HG02938 (cell line): ENCODE data around the gene DYSF.

Experiments
- ATAC-seq: cut with Tn5 transposase; IDR thresholded peaks from one replicate; pipeline ENCODE4 v1.9.1; 2021; ENCODE audit warnings: mild to moderate bottlenecking, moderate library complexity; ENCODE audit not compliant: unreplicated experiment

Gene DYSF

DNA sequence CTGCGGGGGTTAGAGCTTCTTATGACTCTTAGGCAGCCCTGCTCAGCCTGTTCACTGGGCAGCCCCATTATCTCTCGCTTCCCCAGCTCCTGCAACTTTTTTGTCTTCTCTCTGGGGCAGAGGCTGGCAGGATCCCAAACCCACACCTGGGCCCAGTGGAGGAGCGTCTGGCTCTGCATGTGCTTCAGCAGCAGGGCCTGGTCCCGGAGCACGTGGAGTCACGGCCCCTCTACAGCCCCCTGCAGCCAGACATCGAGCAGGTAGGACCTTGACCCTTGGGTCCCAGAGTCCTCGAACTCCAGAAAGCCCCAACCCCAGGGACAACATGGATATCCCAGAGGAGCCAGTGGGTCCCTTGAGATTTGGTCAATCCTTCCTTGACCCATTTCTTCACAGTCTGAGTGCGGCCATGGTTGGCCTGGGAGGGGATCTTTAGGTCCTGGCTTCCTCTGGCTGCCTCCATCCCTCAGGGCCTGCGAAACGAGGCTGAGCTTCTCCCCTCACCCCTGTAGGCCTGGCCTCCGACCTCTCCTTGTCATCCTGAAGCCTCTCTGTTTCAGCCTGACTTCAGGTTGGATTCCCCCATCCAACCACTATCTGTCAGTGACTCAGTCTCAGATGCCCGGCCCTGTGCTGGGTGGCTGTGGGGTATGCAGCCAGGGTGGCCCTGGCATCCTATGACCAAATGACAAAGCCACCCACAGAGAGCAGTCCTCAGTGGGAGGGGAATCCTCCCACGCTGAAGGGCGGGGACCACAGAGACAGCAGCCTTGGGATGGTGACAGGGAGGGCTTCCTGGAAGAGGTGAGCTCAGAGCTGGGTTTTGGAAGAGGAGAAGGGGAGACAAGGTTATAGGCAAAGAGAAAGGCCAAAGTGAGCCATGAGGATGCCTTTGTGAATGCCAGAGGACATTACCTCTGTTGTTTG is 214.2 kb downstream of the DYSF start:
- no peak for ATAC-seq

DNA sequence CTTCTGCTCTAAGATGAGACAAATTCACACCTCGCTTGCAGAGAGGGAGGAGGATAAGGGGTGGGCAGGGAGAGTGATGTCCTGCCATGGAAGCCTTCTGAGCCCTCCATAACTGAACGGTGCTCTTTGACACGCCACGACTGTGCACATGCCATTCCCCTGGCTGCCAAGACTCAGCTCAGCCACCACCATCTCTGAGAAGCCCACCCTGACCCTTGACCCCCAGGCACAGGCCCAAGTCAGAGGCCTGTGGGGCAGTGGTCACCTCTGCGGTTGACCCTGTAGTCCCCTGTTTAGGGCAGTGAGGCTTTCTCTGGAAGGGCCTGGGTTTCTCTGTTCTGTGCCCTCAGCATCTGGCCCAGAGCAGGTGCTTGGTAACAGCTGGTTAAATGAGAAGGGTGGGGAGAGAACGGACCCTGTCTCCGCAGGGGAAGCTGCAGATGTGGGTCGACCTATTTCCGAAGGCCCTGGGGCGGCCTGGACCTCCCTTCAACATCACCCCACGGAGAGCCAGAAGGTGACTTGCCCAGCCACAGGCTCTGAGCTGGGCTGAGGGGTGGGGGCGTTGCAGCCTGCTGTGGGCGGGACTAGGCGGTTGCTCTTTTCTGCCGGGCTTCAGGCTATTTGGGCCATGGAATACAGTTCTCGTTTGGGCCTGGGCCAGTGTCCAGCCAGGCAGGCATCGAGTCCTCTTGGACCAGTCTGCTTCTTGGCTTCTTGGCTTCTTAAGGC is 215.1 kb downstream of the DYSF start:
- no peak for ATAC-seq

DNA sequence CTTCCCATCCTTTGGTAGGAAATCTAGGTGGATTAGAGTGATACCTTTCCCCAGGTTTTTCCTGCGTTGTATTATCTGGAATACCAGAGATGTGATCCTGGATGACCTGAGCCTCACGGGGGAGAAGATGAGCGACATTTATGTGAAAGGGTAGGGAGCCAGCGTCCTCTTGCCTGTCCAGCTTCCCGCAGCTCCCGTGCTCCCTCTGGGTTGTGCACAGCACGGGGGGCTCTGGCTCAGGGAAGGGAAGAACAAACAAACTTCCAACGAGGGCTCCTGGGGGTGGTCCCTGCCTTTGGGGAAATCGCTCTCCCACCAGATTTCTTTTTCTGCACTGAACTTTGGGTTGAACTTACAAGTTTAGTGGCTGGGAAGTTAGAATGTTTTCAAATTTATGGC is 215.7 kb downstream of the DYSF start:
- no peak for ATAC-seq

DNA sequence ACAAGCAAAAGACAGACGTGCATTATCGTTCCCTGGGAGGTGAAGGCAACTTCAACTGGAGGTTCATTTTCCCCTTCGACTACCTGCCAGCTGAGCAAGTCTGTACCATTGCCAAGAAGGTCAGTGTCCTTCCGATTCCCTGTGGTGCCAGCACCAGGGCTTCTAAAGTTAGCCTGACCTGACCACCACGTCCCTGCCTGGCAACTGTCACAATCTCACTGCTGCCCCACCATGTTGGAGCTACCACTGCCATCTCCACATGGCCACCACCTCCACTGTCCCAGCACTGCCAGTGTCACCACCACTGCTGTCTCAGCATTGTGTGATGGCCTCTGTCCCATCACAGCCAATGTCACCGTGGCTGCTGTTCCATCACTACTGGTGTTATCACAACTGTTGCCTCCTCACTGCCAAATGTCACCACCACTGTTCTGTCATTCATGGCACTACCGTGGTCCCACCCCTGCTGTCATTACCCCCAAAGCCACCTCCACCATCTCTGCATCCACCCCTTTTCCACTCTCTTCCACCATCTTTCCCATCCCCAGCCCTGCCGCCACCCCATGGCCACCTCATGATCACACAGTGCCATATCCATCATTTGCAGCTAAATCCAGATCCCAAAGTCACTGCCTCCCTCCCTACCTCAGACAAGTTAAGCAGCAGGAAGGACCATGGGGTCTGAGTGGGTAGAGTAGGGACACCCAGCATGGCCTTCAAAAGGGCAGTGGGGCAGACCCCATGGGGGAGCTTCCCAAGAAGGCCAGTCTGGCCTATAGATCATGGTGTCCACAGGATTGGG is 216.5 kb downstream of the DYSF start:
- ATAC-seq: no peak

DNA sequence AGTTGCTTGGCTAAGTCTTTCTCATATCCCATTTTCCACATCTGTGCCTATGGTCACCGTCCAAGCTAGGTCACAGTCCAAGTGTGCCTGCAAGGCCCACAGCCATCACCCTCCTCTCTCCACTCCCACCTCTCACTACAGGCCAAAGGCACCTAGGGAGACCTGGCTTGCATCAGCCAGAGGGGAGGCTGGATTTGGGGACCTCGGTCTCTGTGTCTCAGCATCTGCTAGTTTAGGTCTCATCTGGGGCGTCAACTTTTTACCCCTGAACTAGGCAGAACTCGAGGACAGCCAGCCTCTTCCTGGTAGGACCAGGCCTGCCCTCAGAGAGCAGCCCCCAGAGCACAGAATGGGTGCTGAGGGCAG is 217.1 kb downstream of the DYSF start:
- ATAC-seq: no peak

DNA sequence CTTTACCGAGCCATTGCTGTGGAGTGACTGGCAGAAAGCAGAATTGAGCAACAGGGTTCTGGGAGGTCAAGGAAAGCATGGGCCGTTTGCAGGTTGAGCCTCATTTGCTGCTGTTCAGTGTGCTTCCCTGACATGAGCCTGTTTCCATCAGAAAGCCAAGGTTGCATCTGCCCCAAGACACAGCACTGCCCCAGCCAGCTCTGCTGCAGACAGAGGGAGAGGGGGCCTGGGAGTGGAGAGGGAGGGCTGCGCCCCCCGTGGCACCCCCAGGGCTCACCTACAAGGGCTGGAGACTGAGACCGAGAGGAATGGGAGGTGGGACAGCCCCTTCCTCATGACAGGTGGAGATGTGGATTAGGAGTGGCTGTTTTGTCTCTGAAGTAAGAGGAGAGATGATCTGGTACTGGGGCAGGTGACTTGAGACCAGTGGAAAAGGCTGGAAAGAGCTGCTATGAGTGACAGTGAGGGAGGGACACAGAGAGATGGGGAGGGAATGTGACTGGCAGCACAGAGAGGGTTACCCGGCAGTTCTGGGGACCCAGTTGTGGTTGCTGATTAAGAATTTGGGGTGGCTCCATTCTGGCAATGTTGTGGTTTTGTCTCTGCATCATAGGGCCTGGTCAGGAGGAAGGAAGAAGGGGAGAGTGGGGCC is 218.0 kb downstream of the DYSF start:
- no peak for ATAC-seq

DNA sequence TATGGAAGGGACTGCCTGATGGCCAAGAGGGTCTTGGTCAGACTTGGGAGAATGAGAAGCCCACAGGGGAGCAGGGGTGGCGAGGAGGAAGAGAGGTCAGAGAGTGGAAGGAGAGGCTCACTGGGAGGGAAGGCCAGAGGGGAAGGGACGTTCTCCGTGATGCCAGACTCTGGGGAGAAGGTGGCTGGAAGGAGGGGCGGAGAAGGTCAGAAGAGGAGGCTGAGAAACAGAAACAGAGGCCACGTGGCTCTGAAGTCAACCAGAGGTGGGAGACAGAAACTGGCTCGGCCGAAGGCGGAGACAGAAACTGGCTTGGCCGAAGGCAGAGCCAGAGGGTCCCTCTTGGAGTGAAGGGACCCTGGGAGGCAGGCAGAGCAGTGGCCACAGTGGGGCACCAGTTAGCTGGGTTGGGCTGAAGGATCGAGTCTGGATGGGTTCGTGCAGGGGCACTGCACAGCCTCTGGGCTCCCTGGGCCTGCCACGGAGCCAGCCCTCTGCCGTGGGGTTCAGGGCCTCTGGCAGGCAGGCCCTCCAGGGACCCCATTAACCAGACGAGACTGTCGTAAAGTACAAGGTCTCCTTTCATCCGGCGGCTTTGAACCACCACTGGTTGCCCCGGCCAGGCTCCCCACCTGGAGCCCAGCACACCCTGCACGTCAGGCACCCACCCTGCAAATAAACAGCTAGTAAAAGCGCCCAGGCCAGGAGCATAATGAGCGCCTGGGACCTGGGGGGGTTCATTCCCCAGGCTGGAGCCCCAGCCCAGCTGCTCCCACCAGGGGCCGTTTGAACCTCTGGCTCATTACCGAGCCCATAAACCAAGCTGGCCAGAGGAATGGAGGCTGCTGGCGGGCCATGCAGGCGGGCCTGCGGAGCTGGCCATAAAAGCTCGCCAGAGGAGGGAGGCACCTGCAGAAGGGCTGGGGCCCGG is 218.8 kb downstream of the DYSF start:
- no peak for ATAC-seq

DNA sequence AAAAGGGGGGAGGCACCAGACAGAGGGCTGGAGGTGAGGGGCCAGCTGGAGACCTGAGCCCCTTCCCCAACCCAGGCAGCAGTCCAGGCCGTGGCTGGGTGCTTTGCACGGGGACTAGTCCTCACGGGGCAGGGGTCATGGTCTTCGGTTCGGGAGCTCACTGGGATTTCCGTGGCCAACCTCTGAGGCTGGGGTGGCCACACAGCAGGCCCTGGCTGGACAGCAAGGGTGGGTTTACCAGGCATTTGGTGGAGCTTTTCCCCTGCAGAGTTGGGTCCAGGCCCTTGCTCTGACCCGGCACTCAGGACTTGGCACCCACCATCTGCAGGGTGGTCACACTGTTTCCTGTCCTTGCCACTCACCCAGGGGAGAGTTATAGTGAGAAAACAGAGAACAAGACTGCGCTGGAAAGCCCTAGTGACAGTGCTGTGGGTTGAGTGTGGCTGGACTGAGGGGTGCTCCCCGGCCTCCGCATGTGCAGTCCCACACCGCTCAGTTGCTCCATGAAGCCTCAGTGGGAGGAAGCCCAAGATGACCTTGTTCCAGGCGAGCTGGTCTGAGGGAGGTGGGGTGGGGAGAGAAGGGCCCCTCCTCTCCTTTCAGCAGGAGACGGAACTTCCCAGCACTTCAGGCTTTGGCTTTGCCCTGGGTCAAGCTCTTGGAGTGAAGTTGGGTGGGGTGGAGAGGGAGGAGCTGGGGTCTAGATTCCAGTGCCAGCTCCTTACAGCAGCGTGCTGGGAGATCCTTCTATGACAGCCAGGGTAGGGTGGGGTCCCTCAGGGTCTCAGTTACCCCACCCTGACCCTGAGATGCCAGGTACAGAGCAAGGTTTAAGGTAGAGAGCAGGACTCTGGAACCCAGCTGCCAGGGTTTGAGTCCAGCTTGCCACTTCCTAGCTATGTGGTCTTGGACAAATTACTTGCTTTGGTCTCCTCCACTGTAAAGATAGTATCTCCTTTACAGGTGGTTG is 219.8 kb downstream of the DYSF start:
- ATAC-seq: no peak

DNA sequence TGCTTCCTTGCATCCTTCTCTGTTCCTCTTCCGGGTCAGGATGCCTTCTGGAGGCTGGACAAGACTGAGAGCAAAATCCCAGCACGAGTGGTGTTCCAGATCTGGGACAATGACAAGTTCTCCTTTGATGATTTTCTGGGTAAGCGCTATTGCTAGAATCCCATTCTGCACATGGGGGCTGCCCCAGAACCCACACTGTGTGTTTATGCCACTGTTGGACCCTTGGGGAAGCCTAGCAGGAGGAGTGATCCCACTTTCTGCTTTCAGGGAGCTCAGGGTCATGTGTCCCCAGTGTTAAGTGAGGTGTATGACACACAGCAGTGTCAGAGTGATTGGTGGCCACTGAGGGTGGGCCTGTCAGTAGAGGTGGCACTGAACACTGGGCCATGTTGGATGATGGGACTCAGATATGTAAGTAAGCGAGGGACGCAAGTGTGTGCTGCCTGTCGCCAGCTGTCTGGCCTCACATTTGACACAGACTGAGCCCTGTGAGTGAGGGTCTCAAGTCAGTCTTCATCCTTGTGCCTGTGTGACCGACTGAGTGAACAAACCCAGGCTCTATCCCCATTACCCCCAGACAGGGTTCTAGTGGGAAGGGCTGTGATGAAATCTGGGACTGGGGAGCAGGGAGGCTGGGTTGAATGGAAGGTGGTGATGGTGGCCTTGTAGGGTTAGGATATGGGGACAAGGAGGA is 220.9 kb downstream of the DYSF start:
- no peak for ATAC-seq

DNA sequence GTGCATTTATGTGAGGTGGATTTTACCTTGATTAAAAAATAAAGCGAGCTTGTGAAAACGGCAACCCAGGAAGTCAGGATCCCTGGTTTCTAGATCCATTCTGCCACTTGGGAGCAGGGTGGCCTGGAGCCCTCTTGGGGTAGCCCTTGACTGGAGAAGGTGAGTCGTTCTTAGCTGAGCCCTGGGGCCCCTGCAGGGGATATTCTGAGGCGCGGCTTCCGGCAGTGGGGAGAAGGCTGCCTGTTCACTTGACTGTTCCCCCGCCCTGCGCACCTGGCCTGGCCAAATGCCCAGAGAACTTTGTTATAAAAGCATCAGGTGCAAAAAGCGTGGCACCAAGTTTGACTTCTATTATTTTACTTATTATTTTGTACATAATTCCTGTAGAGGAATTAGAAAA is 221.9 kb downstream of the DYSF start:
- no peak for ATAC-seq

DNA sequence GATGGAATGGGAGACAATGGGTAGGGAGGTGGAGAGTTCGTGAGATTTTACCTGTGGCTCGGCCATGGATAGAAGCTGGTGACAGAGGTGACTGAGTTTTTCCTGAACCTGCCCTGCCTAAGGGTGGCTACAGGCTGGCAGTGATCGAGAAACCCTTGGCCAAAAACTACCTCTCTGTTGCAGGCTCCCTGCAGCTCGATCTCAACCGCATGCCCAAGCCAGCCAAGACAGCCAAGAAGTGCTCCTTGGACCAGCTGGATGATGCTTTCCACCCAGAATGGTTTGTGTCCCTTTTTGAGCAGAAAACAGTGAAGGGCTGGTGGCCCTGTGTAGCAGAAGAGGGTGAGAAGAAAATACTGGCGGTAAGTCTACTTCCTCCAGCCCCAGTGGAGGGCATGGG is 225.5 kb downstream of the DYSF start:
- ATAC-seq: no peak

DNA sequence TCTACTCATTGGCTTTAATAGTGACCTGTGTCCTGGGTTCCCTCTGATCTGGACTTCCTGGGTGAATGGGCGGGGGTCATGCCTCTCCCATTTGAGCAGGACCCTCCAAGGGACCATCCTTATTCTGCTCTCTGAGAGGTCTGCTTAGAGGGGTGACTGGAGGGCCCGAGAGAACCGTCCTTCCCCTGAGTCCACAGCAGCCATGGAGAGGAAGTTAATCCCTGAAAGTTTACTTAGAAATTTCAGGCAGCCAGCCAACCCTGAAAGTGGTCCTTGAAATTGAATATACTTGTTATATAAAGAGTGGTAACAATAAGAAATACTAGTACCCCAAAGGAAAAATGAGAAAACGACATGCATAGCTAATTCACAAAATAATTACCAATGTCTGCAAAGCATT is 226.1 kb downstream of the DYSF start:
- no peak for ATAC-seq

DNA sequence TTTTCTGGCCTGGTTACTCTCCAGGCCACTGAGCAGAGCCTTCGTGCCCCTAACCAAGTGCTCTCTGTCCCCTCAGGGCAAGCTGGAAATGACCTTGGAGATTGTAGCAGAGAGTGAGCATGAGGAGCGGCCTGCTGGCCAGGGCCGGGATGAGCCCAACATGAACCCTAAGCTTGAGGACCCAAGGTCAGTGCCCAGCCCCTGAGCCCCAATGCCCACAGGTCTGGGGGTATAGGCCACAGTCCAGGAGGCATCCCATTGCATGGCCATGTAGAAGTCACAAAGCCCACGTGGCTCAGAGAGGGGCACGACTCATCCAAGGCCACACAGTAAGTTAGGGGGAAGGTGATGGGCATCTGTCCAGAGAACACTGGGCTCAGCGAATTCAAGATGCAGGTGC is 227.6 kb downstream of the DYSF start:
- ATAC-seq: no peak

DNA sequence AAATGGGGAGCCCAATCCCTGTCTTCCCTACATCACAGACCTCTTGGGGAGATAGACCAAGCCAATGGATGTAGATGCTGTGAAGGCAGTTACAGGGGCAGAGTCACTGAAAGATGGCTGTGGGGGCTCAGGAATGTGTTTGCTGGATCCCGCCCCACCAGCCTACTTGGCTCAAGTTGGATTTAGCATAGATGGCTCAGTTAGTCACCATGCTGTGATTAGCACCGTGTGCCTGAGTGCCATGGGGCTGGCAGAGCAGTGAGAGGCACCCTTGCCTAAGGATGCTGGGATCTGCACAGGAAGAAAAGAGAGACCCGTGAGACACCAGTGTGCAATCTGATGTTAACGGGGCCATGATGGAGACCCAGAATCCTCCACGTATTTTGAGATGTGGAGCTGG is 228.3 kb downstream of the DYSF start:
- ATAC-seq: no peak

DNA sequence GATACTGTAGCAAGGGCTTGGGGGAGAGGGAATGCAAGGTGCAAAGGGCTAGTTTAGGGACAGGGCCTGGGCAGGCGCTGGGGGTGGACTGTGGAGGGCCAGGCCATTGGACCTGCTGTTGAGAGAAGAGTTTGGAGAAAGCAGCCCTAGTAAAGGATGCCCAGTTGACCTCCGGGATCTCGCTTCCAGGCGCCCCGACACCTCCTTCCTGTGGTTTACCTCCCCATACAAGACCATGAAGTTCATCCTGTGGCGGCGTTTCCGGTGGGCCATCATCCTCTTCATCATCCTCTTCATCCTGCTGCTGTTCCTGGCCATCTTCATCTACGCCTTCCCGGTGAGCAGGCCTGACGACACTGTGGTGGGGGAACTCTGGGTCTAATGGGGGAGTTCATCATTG is 229.0 kb downstream of the DYSF start:
- no peak for ATAC-seq

DNA sequence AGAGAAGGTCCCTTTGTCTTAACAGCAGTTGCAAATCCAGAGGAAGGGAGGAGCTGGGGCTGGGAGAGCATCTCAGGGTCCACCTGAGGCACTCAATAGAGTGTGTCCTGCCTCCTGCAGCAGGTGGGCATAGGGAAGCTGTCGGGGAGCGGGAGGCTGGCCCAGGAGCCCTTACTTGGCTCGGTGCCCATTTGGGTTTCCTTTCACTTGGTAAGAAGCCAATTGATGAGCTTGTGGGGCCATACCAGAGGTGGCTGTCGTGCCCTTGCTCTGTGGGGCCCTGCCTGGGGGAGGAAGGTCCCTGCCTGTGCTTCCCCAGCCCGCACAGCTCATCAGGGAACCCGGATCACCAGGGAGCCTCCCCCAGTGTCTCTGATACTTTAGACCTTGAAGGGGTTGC is 229.7 kb downstream of the DYSF start:
- no peak for ATAC-seq

DNA sequence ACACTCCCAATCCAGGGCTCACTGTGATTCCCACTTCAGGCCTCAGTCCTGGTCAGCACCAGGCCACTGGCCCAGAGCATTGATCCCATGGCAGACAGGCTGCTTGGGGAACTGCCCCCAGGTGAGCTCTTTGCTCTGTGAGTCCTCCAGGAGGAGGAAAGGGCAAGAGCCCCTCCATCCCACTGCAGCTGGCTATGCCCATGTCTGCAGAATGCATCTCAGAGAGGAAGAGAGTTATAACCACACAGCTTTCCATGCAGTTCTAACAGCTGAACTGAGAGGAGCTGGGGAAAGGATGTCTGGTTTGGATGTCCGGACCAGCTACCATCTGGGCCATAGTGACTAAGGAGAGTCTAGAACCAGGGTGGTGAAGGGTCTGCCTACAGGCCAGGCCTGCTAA is 230.3 kb downstream of the DYSF start:
- ATAC-seq: no peak
